HEK293T (cell line): Measurements from ENCODE around the gene HIRIP3.

ENCODE experiments used
- CTCF ChIA-PET: fragments of 350-600 bp; formaldehyde crosslinking; extraction: SDS; loops from one replicate; lab custom pipeline; 2021; ENCODE audit warnings: antibody characterized with exemption, inconsistent platforms; lab: Yijun Ruan, JAX
- POLR2A ChIA-PET: fragments of 350-600 bp; formaldehyde crosslinking; extraction: SDS; loops from one replicate; lab custom pipeline; 2020; ENCODE audit warnings: antibody characterized with exemption, inconsistent platforms; lab: Yijun Ruan, JAX
- DNase-seq: peaks from one replicate; pipeline ENCODE4 v3.0.0; 2012; ENCODE audit warnings: mixed read lengths; ENCODE audit errors: extremely low spot score
- BHLHE40 ChIP-seq: fragments of 450-650 bp; IDR thresholded peaks from 2 replicates; pipeline ENCODE4 v1.6.1; 2016; ENCODE audit warnings: mild to moderate bottlenecking, moderate library complexity, borderline replicate concordance
- CTBP1 ChIP-seq: fragments of 450-650 bp; IDR thresholded peaks from 2 replicates; pipeline ENCODE4 v1.6.1; 2016; ENCODE audit warnings: borderline replicate concordance
- ELF4 ChIP-seq: fragments of 450-650 bp; IDR thresholded peaks from 2 replicates; pipeline ENCODE4 v1.6.1; 2017; ENCODE audit warnings: antibody characterized with exemption
- FOXA1 ChIP-seq: fragments of 450-650 bp; IDR thresholded peaks from 2 replicates; pipeline ENCODE4 v1.6.1; 2016; ENCODE audit warnings: mild to moderate bottlenecking
- FOXK2 ChIP-seq: fragments of 450-650 bp; IDR thresholded peaks from 2 replicates; pipeline ENCODE4 v1.6.1; 2016; ENCODE audit warnings: mild to moderate bottlenecking
- FOXM1 ChIP-seq: fragments of 450-650 bp; IDR thresholded peaks from 2 replicates; pipeline ENCODE4 v1.6.1; 2017; ENCODE audit warnings: mild to moderate bottlenecking, borderline replicate concordance
- HDGF ChIP-seq: fragments of 450-650 bp; IDR thresholded peaks from 2 replicates; pipeline ENCODE4 v1.6.1; 2017; ENCODE audit warnings: antibody characterized with exemption, borderline replicate concordance
- L3MBTL2 ChIP-seq: fragments of 450-650 bp; conservative IDR thresholded peaks from 2 replicates; pipeline ENCODE4 v1.6.1; 2016; ENCODE audit warnings: mild to moderate bottlenecking
- LEF1 ChIP-seq: fragments of 450-650 bp; IDR thresholded peaks from 2 replicates; pipeline ENCODE4 v1.6.1; 2017; ENCODE audit warnings: mild to moderate bottlenecking, borderline replicate concordance
- NFRKB ChIP-seq: fragments of 450-650 bp; IDR thresholded peaks from 2 replicates; pipeline ENCODE4 v1.6.1; 2016; ENCODE audit warnings: mild to moderate bottlenecking, moderate library complexity
- SP1 ChIP-seq: fragments of 450-650 bp; IDR thresholded peaks from 2 replicates; pipeline ENCODE4 v1.6.1; 2017
- SUZ12 ChIP-seq: fragments of 450-650 bp; IDR thresholded peaks from 2 replicates; pipeline ENCODE4 v1.6.1; 2016; ENCODE audit warnings: mild to moderate bottlenecking
- TARDBP ChIP-seq: fragments of 450-650 bp; IDR thresholded peaks from 2 replicates; pipeline ENCODE4 v1.6.1; 2016
- ZNF384 ChIP-seq: fragments of 450-650 bp; IDR thresholded peaks from 2 replicates; pipeline ENCODE4 v1.6.1; 2016
- TF ChIP-seq, protein P1 (sequence below): fragments of 450-650 bp; IDR thresholded peaks from 2 replicates; pipeline ENCODE4 v1.6.1; 2016

Gene HIRIP3

DNA sequence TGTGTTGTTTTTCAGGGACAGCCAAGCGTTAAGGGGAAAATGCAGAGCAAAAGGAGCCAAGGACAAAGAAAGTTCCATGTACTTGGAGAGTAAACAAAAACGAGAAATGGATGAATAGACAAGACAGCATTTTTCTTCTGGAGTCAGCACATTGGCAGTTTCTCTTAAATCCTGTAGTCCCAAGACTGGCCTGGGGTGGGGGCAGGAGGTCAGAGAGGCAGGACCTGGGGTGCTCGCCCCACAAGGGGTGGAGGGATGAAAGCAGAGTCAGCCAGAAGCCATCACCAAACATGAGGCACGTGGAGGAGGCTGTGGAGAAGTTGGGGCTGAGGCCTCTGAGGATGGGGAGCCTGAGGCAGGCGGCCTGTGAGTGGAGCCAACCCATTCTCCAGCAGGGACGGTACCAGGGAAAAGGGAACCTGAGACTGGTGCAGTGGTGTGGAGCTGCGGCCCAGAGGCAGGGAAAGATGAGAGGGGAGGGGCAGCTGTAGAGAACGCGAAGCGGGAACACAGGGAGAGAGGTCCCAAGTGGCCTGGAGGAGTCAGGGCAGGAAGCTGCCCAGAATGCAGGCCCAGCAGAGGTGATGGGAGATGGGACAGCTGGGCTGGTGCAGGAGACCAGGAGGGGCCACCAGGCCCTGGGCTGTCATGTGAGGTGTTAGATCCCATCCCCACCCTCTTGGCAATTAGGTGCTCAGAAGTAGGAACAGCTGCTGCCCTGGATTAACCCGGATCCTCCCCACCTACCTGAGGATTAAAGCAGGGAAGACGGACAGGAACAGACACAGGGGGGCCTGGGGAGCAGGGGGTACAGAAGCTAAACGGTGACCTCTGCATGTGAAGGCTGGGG, 32.4 kb upstream of the HIRIP3 start:
- no peak for DNase-seq
- POLR2A ChIA-PET = interaction anchor here (1.1 to 1.2 kb wide), 2 partner anchors 33 to 65 kb away, joined by 4 read pairs; partner anchors contain the start of gene HIRIP3
- TF ChIP-seq SP1 = no peak
- TF ChIP-seq, protein P1, sequence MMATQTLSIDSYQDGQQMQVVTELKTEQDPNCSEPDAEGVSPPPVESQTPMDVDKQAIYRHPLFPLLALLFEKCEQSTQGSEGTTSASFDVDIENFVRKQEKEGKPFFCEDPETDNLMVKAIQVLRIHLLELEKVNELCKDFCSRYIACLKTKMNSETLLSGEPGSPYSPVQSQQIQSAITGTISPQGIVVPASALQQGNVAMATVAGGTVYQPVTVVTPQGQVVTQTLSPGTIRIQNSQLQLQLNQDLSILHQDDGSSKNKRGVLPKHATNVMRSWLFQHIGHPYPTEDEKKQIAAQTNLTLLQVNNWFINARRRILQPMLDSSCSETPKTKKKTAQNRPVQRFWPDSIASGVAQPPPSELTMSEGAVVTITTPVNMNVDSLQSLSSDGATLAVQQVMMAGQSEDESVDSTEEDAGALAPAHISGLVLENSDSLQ = no peak
- no peak for TF ChIP-seq NFRKB
- TF ChIP-seq FOXA1 = no peak
- no peak for TF ChIP-seq L3MBTL2
- CTCF ChIA-PET = no interaction called here

DNA sequence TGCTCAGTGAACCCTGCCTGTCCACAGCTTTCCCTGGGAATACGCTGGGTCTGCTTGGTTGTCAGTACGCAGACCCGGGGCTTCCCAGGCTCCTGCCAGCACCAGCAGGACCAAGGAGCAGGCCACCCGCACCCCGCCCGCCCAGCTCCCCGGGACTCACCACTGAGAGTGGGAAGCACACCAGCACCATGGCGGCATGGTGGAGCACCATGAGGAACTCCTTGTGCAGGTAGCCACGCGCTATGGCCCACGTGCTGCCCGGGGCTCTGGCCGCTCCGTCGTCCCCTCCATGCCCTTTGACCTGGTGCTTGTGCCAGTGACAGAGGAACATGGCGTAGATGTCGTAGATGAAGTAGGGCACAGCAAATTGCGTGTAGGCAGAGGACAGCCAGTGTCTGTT, 31.0 kb upstream of the HIRIP3 start:
- ChIA-PET CTCF (interaction anchor here (0.6 kb wide), 1 partner anchor 908 kb away, joined by 3 read pairs; no protein-coding TSS in a partner anchor), POLR2A (no interaction called here)
- DNase-seq = no peak
- no peak for TF ChIP-seq ZNF384
- TF ChIP-seq FOXM1 = no peak
- TF ChIP-seq HDGF = no peak
- TF ChIP-seq LEF1 = no peak
- no peak for TF ChIP-seq BHLHE40
- TF ChIP-seq SUZ12 = no peak
- TF ChIP-seq FOXA1 = no peak
- TF ChIP-seq CTBP1 = no peak
- TF ChIP-seq FOXK2 = no peak
- TF ChIP-seq, protein P1 = no peak
- TF ChIP-seq ELF4 = no peak
- TF ChIP-seq TARDBP = no peak
- TF ChIP-seq NFRKB = no peak
- TF ChIP-seq L3MBTL2 = no peak

DNA sequence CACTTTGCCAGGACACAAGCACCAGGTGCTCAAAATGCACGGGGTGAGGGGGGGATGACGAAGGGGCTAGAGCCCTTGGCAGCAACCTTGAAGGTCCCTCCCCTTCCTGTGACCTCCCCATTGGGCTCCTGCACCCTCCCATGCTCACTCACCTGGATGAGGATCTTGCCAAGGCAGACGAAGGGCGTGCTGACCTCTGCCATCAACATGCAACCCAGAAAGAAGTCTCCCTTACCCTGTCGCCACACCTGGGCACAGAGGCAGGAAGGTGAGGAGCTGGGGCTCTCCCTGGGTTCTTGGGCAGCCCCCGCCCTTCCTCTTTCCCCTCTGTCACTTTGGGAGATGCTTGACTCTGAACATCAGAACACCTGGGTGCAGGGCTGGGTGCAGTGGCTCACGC, 30.2 kb upstream of the HIRIP3 start:
- no peak for DNase-seq
- TF ChIP-seq FOXM1 (no peak), NFRKB (no peak), LEF1 (no peak), SP1 (no peak), ELF4 (no peak), BHLHE40 (no peak), SUZ12 (no peak)
- TF ChIP-seq, protein P1 = no peak
- POLR2A ChIA-PET = no interaction called here
- CTCF ChIA-PET = interaction anchor here (0.7 kb wide), 1 partner anchor 126 kb away, joined by 3 read pairs; the partner anchor contains the start of gene ASPHD1

DNA sequence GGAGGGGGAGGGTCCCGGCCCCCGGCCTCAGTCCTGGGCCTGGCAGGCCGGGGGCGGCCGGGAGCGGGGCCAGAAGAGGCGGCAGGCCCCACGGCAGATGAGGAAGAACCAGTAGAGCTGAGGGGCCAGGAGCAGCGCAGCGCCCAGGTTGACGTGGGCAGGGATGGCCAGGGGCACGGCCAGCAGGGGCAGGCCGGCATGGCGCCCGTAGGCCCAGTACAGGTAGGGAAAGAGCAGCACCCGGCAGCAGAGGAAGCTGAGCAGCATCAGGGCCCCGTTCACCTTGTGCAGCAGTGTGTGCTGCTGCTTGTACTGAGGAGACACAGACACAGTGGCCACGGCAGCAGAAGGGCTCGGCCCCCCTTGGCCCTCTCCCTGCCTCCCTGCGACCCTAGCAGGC, 29.7 kb upstream of the HIRIP3 start:
- TF ChIP-seq TARDBP (no peak), SUZ12 (no peak), NFRKB (no peak), FOXM1 (no peak), ELF4 (no peak), LEF1 (no peak), ZNF384 (no peak)
- ChIA-PET POLR2A (no interaction called here), CTCF (interaction anchor here (0.6 to 0.7 kb wide), 2 partner anchors 125 to 268 kb away, joined by 3 read pairs; partner anchors contain the start of gene ASPHD1)
- no peak for DNase-seq

DNA sequence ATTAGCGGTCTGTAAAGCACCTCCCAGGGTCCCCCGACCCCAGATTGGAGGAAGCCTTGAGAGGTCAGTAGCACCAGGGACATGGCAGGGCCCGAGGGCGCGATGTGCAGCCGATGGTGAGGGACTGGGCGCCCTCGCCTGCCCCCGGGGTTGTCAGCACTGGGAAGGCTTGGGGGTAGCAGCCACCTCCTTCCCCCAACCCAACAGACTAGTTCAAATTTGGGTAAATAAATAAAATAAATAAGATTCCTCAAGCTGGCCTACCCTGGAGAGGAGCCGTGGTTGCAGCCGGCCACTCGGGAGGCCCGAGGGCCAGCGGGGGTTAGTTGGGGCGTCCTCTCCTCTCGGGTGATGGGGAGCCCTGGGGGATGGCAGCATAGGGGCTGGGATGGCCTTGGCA, 29.0 kb upstream of the HIRIP3 start:
- DNase-seq = no peak
- ChIA-PET CTCF (interaction anchor here (0.6 kb wide), 1 partner anchor 268 kb away, joined by 3 read pairs; no protein-coding TSS in a partner anchor), POLR2A (no interaction called here)
- no peak for TF ChIP-seq FOXK2
- no peak for TF ChIP-seq FOXA1
- no peak for TF ChIP-seq TARDBP
- no peak for TF ChIP-seq ZNF384

DNA sequence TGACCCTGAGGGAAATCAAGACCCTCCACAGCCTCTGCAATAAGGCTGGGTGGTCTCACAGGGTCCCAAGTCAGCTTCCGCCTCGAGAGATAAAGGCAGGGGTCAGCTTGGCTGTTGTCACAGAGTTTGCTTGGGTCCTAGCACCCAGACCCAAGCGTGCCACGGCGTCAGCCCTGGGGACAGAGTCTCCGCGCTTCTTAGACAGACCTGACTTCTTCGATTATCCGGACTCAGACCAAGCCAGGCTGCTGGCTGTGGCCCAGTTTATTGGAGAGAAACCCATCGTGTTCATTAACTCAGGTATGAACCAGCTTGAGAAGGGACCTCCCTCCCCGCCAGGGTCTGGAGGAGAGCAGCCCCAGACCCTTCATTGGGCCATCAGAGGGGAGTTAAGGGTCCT, 28.2 kb upstream of the HIRIP3 start:
- ChIA-PET POLR2A (interaction anchor here (0.9 to 1.0 kb wide), 3 partner anchors 29 to 208 kb away, joined by 3 to 4 read pairs (median 3); partner anchors contain the start of genes HIRIP3, PAGR1 and TMEM219), CTCF (interaction anchor here (1.0 to 1.5 kb wide), 2 partner anchors 8 to 954 kb away, joined by 3 to 10 read pairs; partner anchors contain the start of gene TLCD3B)
- no peak for TF ChIP-seq SP1
- no peak for TF ChIP-seq LEF1
- TF ChIP-seq NFRKB = no peak
- no peak for TF ChIP-seq HDGF
- no peak for TF ChIP-seq TARDBP
- TF ChIP-seq, protein P1 = no peak
- TF ChIP-seq CTBP1 = no peak
- TF ChIP-seq ELF4 = no peak
- TF ChIP-seq FOXA1 = no peak
- DNase-seq = no peak
